Keratinocyte (primary cell): ENCODE data around the gene TMEM181. TPM values are rescaled to one million over a fixed set of nuclear protein-coding genes. Genes with fewer than 3 reads are reported as not detected.
"Not testable (repeated sequence)": the region's sequence is repeated elsewhere in the genome, so short reads cannot be mapped to it uniquely, and the experiment has no call there.

Experiments
- DNase-seq: peaks from one replicate; pipeline ENCODE4 v3.0.0-alpha.2; 2011; ENCODE audit warnings: low read depth, missing footprints, low spot score
- FAIRE-seq: peaks from 2 replicates; lab custom pipeline; 2011; peaks lifted over from hg19 to GRCh38; lab: Jason Lieb, UNC
- H2AFZ ChIP-seq: 2 replicates; pipeline ENCODE4 v1.6.0; 2012; ENCODE audit warnings: low read length, control low read depth, inconsistent platforms; ENCODE audit not compliant: control insufficient read depth
- H3K27ac ChIP-seq: 2 replicates; pipeline ENCODE4 v1.5.1; 2011; ENCODE audit warnings: low read length; ENCODE audit not compliant: control insufficient read depth, insufficient read depth
- H3K27me3 ChIP-seq: 3 replicates; pipeline ENCODE4 v1.6.0; 2011; ENCODE audit warnings: low read length; ENCODE audit not compliant: control insufficient read depth, insufficient read depth; ENCODE audit errors: extremely low read depth
- H3K36me3 ChIP-seq, 2 experiments: 2 replicates in 1 of 2; 3 replicates in 1 of 2; pipeline ENCODE4 v1.5.1; 2011; ENCODE audit warnings: low read length in 2 of 2, mild to moderate bottlenecking in 1 of 2; ENCODE audit not compliant: control insufficient read depth in 2 of 2, insufficient read depth in 2 of 2; ENCODE audit errors: extremely low read depth in 1 of 2
- H3K4me1 ChIP-seq: 3 replicates; pipeline ENCODE4 v1.5.1; 2011; ENCODE audit warnings: low read length; ENCODE audit not compliant: control insufficient read depth, insufficient read depth; ENCODE audit errors: extremely low read depth
- H3K4me2 ChIP-seq: 3 replicates; pipeline ENCODE4 v1.6.0; 2011; ENCODE audit warnings: low read depth, low read length; ENCODE audit not compliant: control insufficient read depth, insufficient read depth; ENCODE audit errors: extremely low read depth
- H3K4me3 ChIP-seq, 3 experiments: fragments of 200-600 bp in 1 of 3; sonication (generic) in 1 of 3; 2 replicates in 2 of 3; 3 replicates in 1 of 3; pipeline ENCODE4 v1.5.1; 2011 to 2016; ENCODE audit warnings: low read length in 3 of 3, mild to moderate bottlenecking in 3 of 3, control low read depth in 2 of 3, inconsistent platforms in 1 of 3, low read depth in 1 of 3, mixed read lengths in 1 of 3, mixed run types in 1 of 3, moderate library complexity in 1 of 3; ENCODE audit not compliant: control insufficient read depth in 2 of 3, insufficient read depth in 2 of 3; ENCODE audit errors: extremely low read depth in 1 of 3
- H3K79me2 ChIP-seq: 2 replicates; pipeline ENCODE4 v1.6.0; 2012; ENCODE audit warnings: low read length; ENCODE audit not compliant: control insufficient read depth, insufficient read depth
- H3K9ac ChIP-seq: 3 replicates; pipeline ENCODE4 v1.6.0; 2011; ENCODE audit warnings: low read length; ENCODE audit not compliant: control insufficient read depth, insufficient read depth; ENCODE audit errors: extremely low read depth
- H3K9me1 ChIP-seq: 3 replicates; pipeline ENCODE4 v1.6.0; 2011; ENCODE audit warnings: low read length; ENCODE audit not compliant: control insufficient read depth, insufficient read depth; ENCODE audit errors: extremely low read depth
- H3K9me3 ChIP-seq: 2 replicates; pipeline ENCODE4 v1.5.1; 2012; ENCODE audit warnings: low read depth, low read length; ENCODE audit not compliant: control insufficient read depth
- H4K20me1 ChIP-seq: 3 replicates; pipeline ENCODE4 v1.6.0; 2011; ENCODE audit warnings: low read length; ENCODE audit not compliant: control insufficient read depth, insufficient read depth; ENCODE audit errors: extremely low read depth
- EZH2 ChIP-seq: IDR thresholded peaks from one replicate; pipeline ENCODE4 v1.6.1; 2012; ENCODE audit warnings: inconsistent platforms, mild to moderate bottlenecking, low read length, moderate library complexity
- dilution Hi-C: fragments of 300-500 bp; cut with MboI; formaldehyde crosslinking; loops from one replicate; pipeline ENCODE4 v1.7.0; 2020; ENCODE audit warnings: low sequenced_read_pairs; ENCODE audit not compliant: extremely low pct_ligation_motif_present
- polyA plus RNA-seq, 5 experiments: library from polyadenylated mRNA; depleted of rRNA in 3 of 5; stranded (reverse) in 3 of 5; stranded (forward) in 1 of 5; unstranded in 1 of 5; fragments of >200 nt; gene quantifications; 1 replicate in 1 of 5; 2 replicates in 3 of 5; 3 replicates in 1 of 5; pipeline versions ENCODE4 v1.2.1 to v1.2.3, GENCODE V29; 2011 to 2012; ENCODE audit warnings: missing spikeins in 2 of 5, low read depth in 1 of 5, low replicate concordance in 1 of 5
- TF ChIP-seq, protein P1 (sequence below), 3 experiments: IDR thresholded peaks in 1 of 3; conservative IDR thresholded peaks in 1 of 3; optimal IDR thresholded peaks in 1 of 3; 2 replicates in 2 of 3; 3 replicates in 1 of 3; pipeline versions ENCODE3 to v1.5.1; 2011; ENCODE audit warnings: low read length in 3 of 3, mild to moderate bottlenecking in 3 of 3, moderate library complexity in 2 of 3, control low read depth in 1 of 3, inconsistent platforms in 1 of 3; ENCODE audit not compliant: insufficient read depth in 2 of 3; ENCODE audit errors: extremely low read depth in 1 of 3

Gene TMEM181
- polyA plus RNA-seq, 1 donor (not counting 4 experiments of a cell fraction or from before 2014, with no cell fraction given), result 31.9 TPM

- H3K79me2 ChIP-seq, result peaks cover 9% of the 10 kb centered on the region
- TF ChIP-seq, protein P1, sequence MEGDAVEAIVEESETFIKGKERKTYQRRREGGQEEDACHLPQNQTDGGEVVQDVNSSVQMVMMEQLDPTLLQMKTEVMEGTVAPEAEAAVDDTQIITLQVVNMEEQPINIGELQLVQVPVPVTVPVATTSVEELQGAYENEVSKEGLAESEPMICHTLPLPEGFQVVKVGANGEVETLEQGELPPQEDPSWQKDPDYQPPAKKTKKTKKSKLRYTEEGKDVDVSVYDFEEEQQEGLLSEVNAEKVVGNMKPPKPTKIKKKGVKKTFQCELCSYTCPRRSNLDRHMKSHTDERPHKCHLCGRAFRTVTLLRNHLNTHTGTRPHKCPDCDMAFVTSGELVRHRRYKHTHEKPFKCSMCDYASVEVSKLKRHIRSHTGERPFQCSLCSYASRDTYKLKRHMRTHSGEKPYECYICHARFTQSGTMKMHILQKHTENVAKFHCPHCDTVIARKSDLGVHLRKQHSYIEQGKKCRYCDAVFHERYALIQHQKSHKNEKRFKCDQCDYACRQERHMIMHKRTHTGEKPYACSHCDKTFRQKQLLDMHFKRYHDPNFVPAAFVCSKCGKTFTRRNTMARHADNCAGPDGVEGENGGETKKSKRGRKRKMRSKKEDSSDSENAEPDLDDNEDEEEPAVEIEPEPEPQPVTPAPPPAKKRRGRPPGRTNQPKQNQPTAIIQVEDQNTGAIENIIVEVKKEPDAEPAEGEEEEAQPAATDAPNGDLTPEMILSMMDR (optimal IDR thresholded peaks at IDR 0.05 in 1 of 3, IDR thresholded peaks at IDR 0.05 in 1 of 3, conservative IDR thresholded peaks at IDR 0.05 in 1 of 3; ENCODE audit: extremely low read depth in 1 of 3, insufficient read depth in 2 of 3, low read length in 3 of 3), result peak; percentile 64 to 84 (median 81)
- no peak for TF ChIP-seq EZH2
- no peaks in the 10 kb centered on the region for H3K27me3 ChIP-seq
- no peak overlapping the region for H2AFZ ChIP-seq
- H3K4me1 ChIP-seq, result no peaks in the 10 kb centered on the region
- no peak overlapping the region for H3K4me2 ChIP-seq
- dilution Hi-C loops, result no loop called here
- no peaks in the 10 kb centered on the region for H3K9me3 ChIP-seq
- no peaks in the 10 kb centered on the region for H4K20me1 ChIP-seq
- peak; percentile 92 for FAIRE-seq
- DNase-seq, result peak; percentile 33
- H3K27ac ChIP-seq, result no peak overlapping the region
- H3K9me1 ChIP-seq, result no peaks in the 10 kb centered on the region
- H3K4me3 ChIP-seq, result no peak overlapping the region
- peaks cover 30 to 41% of the 10 kb centered on the region in 2 experiments for H3K36me3 ChIP-seq
- H3K9ac ChIP-seq, result no peak overlapping the region
These were observed 45.5 kb downstream of the TMEM181 start for GRCh38 chr6:158605266-158605878.

DNA sequence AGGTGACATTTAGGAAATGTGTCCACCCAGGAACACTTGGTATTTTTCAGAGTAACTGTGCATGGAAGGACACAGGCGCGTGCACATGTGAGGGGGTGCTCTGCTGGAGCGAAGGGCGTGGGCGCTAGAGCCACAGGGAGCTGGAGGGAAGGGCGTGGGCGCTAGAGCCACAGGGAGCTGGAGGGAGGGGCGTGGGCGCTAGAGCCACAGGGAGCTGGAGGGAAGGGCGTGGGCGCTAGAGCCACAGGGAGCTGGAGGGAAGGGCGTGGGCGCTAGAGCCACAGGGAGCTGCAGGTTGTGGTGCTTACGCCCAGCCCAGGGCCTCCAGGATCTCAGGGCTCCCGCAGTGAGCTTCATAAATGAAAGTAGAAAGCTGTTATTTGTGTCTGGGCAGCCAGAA is 46.1 kb downstream of the TMEM181 start:
- H3K4me1 ChIP-seq, H3K9me3 ChIP-seq, H4K20me1 ChIP-seq, DNase-seq, H3K4me3 ChIP-seq, H3K27ac ChIP-seq, H2AFZ ChIP-seq, H3K4me2 ChIP-seq, dilution Hi-C loops, H3K79me2 ChIP-seq, FAIRE-seq, H3K9me1 ChIP-seq, H3K27me3 ChIP-seq, H3K9ac ChIP-seq: not testable (repeated sequence)
- peaks cover 36 to 46% of the 10 kb centered on the region in 2 experiments for H3K36me3 ChIP-seq

DNA sequence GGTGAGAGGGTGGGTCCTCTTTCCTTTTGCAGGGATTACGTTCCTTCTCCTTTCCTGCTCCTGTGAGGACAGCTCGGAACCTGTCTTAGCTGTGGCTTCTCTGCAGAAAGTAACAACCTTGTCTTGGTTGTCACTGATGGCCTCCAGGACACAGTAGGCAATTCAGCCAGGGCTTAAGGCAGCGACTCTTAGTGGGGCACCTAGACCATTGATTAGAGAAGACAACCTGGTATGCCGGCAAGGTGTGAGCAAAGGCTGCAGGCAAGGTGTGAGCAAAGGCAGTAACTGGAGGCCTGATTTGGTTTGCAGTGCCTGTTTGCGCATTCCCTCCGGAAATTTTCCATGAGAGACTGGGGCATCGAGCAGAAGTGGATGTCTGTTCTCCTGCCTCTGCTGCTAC is 47.0 kb downstream of the TMEM181 start:
- H3K9me3 ChIP-seq, result no peaks in the 10 kb centered on the region
- H3K9me1 ChIP-seq, result no peaks in the 10 kb centered on the region
- H3K27me3 ChIP-seq, result no peaks in the 10 kb centered on the region
- no peak overlapping the region for H3K27ac ChIP-seq
- H3K4me3 ChIP-seq, result no peak overlapping the region
- FAIRE-seq, result no peak
- dilution Hi-C loops, result no loop called here
- peaks cover 39 to 50% of the 10 kb centered on the region in 2 experiments for H3K36me3 ChIP-seq
- no peaks in the 10 kb centered on the region for H4K20me1 ChIP-seq
- H3K4me2 ChIP-seq, result no peak overlapping the region
- TF ChIP-seq, protein P1 (optimal IDR thresholded peaks at IDR 0.05 in 1 of 3, IDR thresholded peaks at IDR 0.05 in 1 of 3, conservative IDR thresholded peaks at IDR 0.05 in 1 of 3; ENCODE audit: extremely low read depth in 1 of 3, insufficient read depth in 2 of 3, low read length in 3 of 3), result no peak
- no peak for TF ChIP-seq EZH2
- no peak overlapping the region for H2AFZ ChIP-seq
- peaks cover 7% of the 10 kb centered on the region for H3K79me2 ChIP-seq
- no peak overlapping the region for H3K9ac ChIP-seq
- no peaks in the 10 kb centered on the region for H3K4me1 ChIP-seq
- no peak for DNase-seq
